GM21619 (cell line): ENCODE results near the gene HAUS8.

ENCODE experiments used
- ATAC-seq: cut with Tn5 transposase; IDR thresholded peaks from one replicate; pipeline ENCODE4 v1.9.1; 2021; ENCODE audit not compliant: unreplicated experiment

The HAUS8 gene

DNA sequence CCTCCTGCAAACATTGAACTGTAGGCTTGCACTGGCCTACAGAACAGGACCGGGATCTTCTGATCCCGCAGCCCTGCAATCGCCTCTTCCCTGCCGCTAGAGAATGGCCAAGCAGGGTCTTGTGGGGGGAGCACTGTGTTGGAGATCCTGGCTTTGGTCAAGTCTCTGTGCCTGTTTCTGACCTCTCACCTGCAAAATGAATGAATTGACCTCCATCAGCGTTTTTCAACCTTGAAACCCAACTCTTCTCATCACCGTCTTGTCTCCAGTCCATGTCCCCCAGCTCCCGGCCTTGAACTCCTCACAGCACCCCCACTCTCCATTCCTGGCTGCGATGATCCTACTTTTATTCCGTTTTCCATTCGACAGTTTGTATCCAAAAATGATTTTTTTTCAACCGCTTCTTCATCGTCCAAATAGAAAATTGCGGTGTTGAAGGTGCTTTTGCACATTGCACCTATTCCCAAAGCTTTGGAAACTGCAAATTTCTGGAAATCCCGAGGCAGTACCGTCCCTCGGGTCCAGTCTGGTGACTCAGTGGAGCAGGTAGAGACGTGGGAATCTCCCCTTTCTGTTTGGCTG is 2.3 kb upstream of the HAUS8 start:
- no peak for ATAC-seq

DNA sequence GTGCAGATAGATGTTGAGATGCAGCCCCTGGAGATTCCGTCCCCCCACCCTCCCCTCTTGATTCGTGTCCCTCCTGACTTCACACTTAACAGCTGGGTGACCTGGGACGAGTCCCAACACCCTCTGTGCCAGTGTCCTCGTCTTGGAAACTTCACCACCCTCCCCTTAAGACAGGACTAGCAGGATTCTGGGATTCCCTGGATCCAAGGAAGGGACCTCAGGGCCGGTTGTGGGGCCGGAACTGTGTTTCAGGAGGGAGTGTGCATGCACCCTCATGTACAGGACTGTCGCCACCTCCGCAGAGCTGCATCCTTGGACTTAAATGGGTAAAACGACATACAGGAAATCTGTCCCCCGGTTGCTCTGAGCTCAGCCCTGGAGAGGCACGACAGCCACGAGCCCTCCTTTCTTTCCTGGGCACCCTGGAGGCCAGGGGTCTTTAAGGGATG is 1.3 kb upstream of the HAUS8 start:
- ATAC-seq: no peak

DNA sequence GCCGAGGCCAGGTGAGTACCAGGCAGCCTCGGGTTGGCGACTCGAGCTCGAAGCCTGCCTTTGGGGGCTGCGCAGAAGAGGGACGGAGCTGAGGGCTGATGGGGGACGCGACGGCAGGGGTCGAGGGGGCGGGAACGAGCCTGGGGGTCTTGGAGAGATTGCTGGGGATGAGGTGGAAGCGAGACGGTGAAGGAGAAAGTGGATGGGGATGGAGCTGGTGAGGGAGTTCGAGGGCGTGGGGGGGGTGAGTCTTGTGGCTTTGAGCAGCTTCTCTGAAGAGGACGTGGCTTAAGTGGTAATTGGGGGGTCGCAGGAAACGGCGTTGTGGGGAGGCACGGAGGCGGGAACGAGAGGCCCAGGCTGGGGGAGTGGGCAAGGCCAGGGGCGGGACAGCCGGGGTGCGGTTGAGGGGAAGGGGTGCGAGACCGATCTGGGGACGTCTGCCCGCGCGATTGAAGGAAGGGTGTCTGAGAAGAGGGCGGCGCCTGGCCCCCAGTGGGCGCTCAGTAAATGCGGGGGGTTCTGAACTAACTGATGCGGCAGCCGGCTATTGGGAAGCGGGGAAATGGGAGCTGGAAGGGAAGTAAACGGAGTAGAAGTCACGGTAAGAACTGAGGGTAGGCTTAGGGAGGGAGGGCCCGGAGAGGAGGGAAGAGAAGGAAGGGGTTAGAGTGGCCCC is 751 bp upstream of the HAUS8 start:
- no peak for ATAC-seq

DNA sequence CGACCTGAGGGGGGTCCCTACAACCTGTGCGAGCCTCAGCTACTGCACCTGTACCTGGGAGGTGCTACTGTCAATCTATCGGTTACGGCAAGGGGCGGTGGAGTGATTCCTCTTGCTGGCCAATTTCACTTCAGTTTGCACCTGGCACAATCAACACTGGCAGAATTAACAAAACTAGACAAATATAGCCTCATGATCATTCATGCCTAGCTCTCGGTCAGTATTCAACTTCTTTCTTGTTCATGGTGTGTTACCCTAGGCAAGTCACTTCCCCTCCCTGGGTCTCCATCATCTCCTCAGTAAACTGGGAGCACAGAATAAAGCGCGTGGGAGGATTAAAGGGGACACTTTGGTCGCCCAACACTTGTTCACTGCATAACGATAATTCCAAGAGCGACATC is 618 bp downstream of the HAUS8 start:
- ATAC-seq: no peak

DNA sequence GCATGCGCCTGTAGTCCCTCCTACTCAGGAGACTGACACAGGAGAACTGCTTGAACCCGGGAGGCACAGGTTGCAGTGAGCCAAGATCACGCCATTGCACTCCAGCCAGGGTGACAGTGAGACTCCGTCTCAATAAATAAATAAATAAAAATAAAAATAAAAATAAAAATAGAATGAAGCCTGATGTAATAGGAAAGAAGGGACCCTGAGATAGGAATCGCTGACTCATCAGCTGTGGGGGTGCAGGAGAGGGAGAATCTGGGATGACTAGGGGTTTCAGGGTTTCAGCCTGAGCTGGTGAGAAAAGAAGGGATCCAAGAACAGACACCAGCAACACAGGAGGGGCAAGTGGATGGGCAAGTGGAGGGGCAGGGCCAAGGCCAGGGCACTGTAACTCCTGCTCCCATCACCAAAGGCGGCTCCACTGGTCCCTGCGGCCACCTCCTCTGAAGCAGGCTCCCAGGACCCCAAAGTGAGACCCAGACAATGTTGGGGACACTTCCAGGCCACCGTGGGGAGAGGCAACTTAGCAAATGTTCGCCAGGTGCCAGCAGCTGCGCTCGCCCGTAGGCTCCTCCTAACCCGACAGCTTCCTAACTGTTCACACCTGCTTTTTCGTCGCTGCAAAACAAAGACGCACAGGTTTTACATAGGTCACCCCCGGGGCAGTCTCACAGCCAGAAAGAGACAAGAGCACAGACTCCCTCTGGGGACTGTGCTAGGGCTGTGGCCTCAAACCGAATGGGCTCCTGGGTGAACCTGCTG is 1.2 kb downstream of the HAUS8 start:
- no peak for ATAC-seq

DNA sequence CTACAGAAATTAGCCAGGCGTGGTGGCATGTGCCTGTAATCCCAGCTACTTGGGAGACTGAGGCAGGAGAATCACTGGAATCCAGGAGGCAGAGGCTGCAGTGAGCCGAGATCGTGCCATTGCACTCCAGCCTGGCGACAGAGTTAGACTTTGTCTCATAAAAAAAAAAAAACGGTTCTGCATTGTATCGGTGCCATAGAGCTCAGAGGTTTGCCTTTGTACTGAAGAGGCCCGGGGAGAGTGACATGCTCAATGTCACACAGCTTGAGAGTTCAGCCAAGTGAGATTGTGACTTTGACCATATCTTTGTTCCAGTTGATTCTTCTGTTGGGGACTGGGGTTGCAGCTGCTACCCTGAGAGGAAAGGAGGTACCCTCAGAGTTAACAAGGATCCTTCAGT is 4.3 kb downstream of the HAUS8 start:
- no peak for ATAC-seq

DNA sequence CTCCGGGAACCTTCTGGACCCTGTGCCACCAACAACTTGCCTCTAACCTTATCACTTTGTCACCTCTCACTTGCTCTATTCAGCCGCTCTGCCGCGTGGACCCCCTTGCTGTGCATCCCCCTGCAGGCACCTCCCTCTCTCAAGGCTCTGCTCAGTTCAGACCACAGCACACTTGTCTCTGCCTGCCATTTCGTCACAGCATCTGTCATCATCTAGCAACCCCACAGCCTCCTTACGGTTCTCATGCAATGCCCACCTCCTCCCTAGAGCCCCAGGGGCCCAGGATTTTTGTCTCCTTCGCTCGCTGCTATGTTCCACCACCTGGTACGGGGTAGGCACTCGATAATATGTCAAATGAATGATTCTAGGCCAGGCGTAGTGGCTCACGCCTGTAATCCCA is 4.8 kb downstream of the HAUS8 start:
- ATAC-seq: no peak

DNA sequence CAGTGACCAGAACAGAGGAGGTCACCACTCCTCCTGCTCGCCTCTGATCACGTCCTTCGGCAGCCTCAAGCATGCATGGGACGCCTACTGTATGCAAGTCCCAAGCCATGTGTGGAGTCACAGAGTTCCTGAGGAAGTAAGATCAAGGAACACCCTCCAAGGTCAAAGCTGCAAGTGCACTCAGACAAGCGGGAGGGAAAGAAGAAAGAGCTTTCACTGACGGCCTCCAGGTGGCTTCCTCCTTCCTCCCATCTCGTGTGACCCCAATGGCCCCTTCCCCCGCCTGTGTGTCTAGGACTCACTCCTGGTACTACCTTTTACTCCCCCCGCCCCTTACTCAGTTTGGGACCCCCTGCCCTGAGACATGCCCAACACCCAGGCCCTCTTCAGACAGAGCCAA is 6.1 kb downstream of the HAUS8 start:
- ATAC-seq: no peak

DNA sequence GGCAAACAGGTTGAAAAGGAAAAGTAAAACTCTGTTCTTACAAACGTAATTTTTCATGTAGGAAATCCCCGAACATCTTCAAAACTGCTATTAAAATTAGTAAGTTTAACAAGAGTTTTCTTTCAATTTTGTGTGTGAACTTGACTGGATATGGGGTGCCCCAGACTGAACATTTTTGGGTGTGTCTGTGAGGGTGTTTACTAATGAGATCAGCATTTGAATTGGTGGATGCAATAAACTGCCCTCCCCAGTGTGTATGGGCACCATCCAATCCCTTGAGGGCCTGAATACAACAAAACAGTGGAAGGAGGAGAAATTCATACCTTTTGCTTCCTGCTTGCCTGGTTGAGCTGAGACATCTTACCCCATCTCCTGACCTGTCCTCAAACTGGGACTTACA is 11.8 kb downstream of the HAUS8 start:
- no peak for ATAC-seq

DNA sequence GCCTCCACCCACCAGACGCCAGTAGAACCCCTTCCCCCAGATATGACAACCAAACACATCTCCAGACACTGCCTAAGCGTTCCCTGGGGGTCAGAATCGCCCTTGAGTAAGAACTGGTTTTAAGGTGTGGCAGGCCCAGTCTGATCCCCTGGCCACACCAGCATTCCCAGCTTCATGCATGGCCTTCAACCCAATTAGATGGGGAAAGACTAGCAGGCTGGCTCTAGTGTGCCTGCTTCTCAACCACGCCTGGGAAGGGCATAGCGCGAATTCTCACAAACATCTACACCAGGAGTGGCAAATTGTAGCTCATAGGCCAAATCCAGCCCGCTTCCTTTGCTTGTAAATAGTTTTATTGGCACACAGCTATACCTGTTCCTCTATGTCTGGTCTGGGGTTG is 13.6 kb downstream of the HAUS8 start:
- ATAC-seq: no peak

DNA sequence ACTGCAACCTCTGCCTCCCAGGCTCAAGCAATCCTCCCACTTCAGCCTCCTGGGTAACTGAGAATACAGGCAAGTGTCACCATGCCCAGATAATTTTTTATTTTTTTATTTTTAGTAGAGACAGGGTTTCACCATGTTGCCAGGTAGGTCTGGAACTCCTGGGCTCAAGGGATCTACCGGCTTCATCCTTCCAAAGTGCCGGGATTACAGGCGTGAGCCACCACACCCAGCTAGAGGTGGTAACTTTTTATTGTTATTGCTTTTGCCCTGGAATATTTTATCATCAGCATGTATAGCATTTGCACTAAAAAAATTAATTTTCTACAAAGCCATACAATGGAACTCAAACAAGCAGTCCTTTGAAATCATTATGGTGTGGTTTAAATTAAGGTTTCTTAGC is 14.0 kb downstream of the HAUS8 start:
- no peak for ATAC-seq

DNA sequence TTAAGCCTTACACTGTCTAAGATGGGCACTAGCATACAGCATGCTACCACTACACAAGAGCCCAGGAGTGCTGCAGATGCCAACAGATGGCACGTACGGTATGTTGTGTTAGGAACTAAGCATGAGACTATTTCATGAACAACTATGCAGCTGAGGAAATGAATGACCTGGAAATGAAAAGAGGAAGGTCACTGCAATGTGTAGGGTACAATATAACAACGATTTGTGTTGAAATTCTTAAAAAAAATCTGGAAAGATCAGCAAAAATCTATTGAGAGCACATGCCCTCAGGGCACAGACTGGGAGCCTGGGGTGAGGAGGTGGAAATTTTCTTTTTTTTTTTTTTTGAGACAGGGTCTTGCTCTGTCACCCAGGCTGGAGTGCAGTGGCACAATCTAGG is 14.4 kb downstream of the HAUS8 start:
- no peak for ATAC-seq

DNA sequence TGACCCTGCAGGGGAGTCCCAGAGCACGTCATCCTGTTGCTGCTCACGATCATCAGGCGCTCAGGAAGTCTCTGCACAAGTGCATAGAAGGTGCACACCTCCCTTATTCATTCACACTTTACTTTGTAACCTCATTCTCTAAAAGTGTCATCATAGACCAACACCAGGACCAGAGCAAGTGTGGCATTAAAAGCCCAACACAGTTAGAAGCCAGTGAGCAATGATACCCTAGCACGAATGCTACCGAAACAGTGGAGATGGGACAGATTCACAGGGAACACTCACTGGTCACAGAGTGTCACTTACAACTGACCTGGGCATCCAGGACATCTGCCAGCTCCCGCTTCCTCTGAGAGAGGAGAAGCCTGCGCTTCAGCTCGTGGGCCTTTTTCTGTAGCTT is 17.0 kb downstream of the HAUS8 start:
- no peak for ATAC-seq

DNA sequence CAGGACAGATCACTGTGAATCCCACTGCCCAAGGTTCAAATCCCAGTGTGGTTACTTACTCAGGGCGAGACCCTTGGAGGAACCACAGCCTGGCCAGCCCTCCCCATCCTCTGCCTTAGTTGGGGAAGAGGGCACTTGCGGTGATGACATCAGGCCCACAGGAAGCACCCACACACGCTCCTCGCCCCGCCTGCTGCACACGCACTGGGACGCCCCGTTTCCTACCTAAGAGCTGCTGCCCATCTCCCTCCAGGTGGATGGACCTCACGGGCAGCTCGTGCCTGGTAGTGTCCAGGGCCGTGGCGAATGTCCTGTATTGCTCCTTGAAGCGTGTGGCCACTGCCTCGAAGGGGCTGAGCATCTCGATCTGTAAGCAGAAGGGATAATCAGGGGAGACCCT is 19.6 kb downstream of the HAUS8 start:
- no peak for ATAC-seq

DNA sequence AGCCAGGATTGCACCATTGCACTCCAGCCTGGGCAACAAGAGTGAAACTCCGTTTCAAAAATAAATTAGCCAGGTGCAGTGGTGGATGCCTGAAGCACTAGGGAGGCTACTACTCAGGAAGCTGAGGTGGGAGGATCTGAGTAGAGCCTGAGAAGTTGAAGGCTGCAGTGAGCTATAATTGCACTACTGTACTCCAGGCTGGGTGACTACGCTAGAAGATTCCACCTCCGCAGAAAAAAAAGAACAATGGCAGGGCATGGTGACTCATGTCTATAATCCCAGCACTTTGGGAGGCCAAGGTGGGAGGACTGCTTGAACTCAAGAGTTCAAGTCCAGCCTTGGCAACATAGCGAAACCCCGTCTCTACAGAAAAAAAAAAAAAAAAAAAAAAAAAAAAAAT is 20.5 kb downstream of the HAUS8 start:
- no peak for ATAC-seq

DNA sequence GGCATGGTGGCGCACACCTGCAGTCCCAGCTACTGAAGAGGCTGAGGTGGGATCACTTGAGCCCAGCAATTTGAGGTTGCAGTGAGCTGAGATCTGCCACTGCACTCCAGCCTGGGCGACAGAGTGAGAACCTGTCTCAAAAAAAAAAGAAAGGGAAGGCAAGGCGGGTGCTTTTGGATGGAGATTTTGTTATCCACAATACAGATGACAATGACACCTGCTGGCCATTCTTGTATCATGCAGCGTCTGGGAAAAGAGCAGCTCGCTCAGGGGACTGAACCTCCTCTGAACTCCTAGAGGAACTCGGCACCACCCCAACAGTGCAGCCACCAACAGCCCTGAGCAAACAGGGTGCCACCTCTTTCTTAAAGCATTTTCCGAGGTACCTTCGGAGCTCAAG is 22.8 kb downstream of the HAUS8 start:
- ATAC-seq: no peak

DNA sequence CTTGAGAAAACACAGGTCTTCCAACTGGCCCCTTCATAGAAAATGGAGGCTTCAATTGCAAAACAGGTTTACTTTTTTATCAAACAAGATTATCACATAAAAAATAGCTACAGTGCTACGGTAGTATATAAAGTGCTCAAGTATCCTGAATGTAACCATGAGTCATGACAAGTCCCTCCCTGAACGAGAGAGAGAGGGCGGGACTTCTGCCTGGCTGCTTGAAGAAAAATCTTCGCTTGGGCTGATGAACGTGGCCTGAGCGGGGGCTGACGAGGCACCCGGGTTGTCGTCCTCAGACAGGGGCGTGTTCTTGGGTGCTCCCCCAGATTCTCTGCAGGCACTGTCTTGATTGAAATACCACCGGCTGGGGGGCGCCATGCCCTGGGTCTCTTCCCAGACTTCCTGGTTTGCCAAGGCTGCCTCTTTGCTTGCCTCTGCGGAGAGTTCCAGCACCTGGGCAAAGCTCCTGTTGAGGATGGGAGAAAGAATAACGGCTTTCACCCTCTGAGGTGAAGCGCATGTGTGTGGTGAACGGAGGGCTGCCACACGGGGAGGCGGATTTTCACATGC is 25.5 kb downstream of the HAUS8 start:
- ATAC-seq: no peak

DNA sequence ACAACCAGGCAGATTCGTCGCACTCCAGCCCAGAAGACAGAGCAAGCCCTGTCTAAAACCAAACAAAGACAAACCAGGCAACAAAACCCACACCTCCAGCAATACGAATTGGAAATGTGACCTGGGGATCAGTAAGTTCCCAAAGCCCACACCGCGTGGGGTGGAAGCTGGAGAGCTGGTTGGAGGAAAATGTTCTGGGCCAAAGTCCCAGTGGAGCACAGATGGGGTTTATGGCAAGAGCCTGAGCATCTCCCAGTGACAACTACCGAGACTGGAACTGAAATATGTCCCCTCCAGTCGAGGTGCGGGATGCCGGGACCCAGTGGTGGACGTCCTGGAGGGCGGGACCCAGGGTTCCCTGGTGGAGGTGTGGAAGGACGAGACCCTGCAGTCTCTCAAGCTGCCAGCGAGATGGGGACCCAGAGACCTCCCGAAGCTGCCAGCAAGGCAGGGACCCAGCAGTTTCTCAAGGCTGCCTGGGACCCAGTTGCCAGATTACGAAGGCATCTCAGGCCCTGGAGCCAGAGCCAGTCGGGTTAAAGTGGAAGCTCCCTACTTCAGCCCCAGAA is 26.3 kb downstream of the HAUS8 start:
- no peak for ATAC-seq

DNA sequence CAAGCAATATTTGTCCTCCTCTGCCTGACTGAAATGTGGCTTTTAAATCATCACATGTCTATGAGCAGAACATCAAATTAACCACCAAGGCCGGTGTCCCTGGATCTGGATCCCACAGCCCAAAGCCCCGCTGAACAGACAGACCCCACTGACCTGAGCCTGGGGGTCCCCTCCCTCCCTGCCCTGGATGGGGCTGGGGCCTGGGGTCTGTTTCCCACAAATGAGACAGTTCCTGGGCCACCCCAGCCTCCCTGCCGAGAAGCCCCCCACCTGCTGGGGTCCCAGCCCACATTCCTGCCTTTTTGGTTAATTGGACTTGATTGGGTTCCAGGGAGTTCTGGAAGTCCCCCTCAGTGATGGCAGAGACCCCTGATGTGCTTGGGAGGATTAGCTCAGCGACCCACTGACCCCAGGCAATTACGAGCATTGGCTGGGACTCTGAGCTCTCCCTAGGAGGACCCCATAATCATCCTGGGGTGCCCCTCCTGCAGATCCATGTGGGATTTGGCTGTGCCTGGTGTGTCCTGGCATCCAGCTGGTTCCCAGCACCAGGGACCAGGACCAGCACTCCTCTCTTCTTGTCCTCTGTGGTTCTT is 29.2 kb downstream of the HAUS8 start:
- no peak for ATAC-seq

DNA sequence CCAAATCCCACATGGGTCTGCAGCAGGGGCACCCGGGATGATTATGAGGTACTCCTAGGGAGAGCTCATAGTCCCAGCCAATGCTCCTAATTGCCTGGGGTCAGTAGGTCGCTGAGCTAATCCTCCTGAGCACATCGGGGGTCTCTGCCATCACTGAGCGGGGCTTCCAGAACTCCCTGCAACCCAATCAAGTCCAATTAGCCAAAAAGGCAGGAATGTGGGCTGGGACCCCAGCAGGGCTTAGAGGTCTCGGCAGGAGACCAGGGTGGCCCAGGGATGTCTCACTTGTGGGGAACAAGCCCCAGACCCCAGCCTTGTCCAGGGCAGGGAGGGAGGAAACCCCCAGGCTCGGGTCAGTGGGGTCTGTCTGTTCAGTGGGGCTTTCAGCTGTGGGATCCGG is 31.5 kb downstream of the HAUS8 start:
- no peak for ATAC-seq

DNA sequence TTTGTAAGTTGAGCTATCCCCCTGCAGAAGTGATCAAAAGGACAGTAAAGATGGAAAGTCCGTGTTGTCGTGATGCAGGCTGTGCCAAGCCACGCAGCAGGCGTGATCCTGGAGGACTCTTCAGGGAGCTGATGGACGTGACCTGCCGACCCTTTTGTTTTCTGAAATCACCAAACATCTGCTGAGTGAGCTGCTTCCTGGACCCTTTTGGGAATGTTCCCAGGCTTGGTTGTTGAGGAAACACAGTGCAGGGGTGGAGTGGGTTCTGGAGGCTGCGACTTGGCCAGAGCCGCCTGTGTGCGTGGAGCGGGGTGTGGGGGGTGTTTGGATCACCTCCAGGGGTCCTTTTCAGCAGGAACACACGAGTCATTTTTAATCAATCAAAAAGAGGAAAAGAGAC is 33.3 kb downstream of the HAUS8 start:
- no peak for ATAC-seq
